ENCODE data around the gene TUBA1C. TPM values are rescaled to one million over a fixed set of nuclear protein-coding genes. Genes with fewer than 3 reads are reported as not detected.

Gene TUBA1C
- total and polyA plus RNA-seq, 2 of the 4 experiments (the other 2 are of a cell fraction), result 1,420 to 2,555 TPM

DNA sequence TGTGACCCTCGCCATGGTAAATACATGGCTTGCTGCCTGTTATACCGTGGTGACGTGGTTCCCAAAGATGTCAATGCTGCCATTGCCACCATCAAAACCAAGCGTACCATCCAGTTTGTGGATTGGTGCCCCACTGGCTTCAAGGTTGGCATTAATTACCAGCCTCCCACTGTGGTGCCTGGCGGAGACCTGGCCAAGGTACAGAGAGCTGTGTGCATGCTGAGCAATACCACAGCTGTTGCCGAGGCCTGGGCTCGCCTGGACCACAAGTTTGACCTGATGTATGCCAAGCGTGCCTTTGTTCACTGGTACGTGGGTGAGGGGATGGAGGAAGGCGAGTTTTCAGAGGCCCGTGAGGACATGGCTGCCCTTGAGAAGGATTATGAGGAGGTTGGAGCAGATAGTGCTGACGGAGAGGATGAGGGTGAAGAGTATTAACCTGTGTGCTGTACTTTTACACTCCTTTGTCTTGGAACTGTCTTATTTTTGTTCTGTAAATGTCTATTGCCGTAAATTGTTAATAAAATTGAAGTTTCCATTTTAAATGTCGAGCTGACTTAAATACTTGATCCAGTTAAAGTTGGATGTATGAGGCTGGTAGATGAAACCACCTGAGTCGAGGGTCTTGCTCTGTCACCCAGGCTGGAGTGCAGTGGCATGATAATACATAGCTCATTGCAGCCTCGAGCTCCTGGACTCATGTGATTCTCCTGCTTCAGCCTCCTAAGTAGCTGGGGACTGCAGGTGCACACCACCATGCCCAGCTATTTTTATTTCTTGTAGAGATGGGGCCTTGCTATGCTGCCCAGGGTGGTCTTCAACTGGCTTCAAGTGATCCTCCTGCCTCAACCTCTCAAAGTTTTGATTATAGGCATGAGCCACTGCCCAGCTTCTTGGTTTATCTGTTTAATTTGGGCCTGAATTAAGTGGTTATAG, 8.2 kb downstream of the TUBA1C start (continued):
- TF ChIP-seq, protein P1, sequence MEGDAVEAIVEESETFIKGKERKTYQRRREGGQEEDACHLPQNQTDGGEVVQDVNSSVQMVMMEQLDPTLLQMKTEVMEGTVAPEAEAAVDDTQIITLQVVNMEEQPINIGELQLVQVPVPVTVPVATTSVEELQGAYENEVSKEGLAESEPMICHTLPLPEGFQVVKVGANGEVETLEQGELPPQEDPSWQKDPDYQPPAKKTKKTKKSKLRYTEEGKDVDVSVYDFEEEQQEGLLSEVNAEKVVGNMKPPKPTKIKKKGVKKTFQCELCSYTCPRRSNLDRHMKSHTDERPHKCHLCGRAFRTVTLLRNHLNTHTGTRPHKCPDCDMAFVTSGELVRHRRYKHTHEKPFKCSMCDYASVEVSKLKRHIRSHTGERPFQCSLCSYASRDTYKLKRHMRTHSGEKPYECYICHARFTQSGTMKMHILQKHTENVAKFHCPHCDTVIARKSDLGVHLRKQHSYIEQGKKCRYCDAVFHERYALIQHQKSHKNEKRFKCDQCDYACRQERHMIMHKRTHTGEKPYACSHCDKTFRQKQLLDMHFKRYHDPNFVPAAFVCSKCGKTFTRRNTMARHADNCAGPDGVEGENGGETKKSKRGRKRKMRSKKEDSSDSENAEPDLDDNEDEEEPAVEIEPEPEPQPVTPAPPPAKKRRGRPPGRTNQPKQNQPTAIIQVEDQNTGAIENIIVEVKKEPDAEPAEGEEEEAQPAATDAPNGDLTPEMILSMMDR (conservative IDR thresholded peaks at IDR 0.05; ENCODE audit: low read depth, low read length), result no peak

Data from IMR-90 (cell line).